GM23338 (cell line): Measurements from ENCODE around the gene TTLL3. TPM values are rescaled to one million over a fixed set of nuclear protein-coding genes. Genes with fewer than 3 reads are reported as not detected.

ENCODE experiments used
- ATAC-seq: fragments of 200-7000 bp; cut with Tn5 transposase; 3 replicates; pipeline ENCODE4 v1.9.1; 2020
- DNase-seq: peaks from one replicate; pipeline ENCODE4 v3.0.0-alpha.2; 2015; ENCODE audit warnings: low spot score
- H2AFZ ChIP-seq: fragments of 200-600 bp; sonication (generic); 2 replicates; pipeline ENCODE4 v1.8.0; 2016; ENCODE audit warnings: antibody characterized with exemption, mild to moderate bottlenecking, moderate library complexity
- H3F3A ChIP-seq: fragments of 200-600 bp; sonication (generic); replicated peaks from 2 replicates; pipeline ENCODE4 v1.8.0; 2017; ENCODE audit warnings: antibody characterized with exemption, mixed run types, low read depth
- H3K27ac ChIP-seq: fragments of 200-600 bp; sonication (generic); 2 replicates; pipeline ENCODE4 v1.6.1; 2016; ENCODE audit warnings: low read depth
- H3K27me3 ChIP-seq: fragments of 200-600 bp; sonication (generic); 2 replicates; pipeline ENCODE4 v1.8.0; 2016; ENCODE audit warnings: mild to moderate bottlenecking, mixed run types, moderate library complexity; ENCODE audit not compliant: insufficient read depth
- H3K36me3 ChIP-seq: fragments of 200-600 bp; sonication (generic); 2 replicates; pipeline ENCODE4 v1.8.0; 2016; ENCODE audit warnings: mild to moderate bottlenecking; ENCODE audit not compliant: insufficient read depth
- H3K4me1 ChIP-seq: fragments of 200-600 bp; sonication (generic); 2 replicates; pipeline ENCODE4 v1.8.0; 2016; ENCODE audit warnings: mild to moderate bottlenecking, moderate library complexity; ENCODE audit not compliant: insufficient read depth
- H3K4me2 ChIP-seq: fragments of 200-600 bp; sonication (generic); 2 replicates; pipeline ENCODE4 v1.7.1; 2017; ENCODE audit warnings: mixed run types
- H3K4me3 ChIP-seq: fragments of 200-600 bp; sonication (generic); 2 replicates; pipeline ENCODE4 v1.6.1; 2016; ENCODE audit warnings: mixed run types
- H3K79me2 ChIP-seq: fragments of 200-600 bp; sonication (generic); replicated peaks from 2 replicates; pipeline ENCODE4 v1.8.0; 2017; ENCODE audit warnings: mild to moderate bottlenecking; ENCODE audit not compliant: insufficient read depth
- H3K9me2 ChIP-seq: fragments of 200-600 bp; sonication (generic); 2 replicates; pipeline ENCODE4 v1.8.0; 2017; ENCODE audit not compliant: insufficient read depth
- H4K20me1 ChIP-seq: fragments of 200-600 bp; sonication (generic); replicated peaks from 2 replicates; pipeline ENCODE4 v1.8.0; 2017; ENCODE audit warnings: mild to moderate bottlenecking; ENCODE audit not compliant: insufficient read depth
- H3K27ac Mint-ChIP-seq: 2 replicates; pipeline ENCODE4 v1.8.0; 2020; ENCODE audit warnings: inconsistent platforms, mild to moderate bottlenecking, moderate library complexity, mixed read lengths
- H3K27me3 Mint-ChIP-seq: 3 replicates; pipeline ENCODE4 v1.8.0; 2022; ENCODE audit warnings: low read depth, mild to moderate bottlenecking, moderate library complexity, mixed read lengths, inconsistent platforms; ENCODE audit not compliant: insufficient read depth, poor library complexity
- H3K36me3 Mint-ChIP-seq: 3 replicates; pipeline ENCODE4 v1.8.0; 2021; ENCODE audit warnings: low read depth, mild to moderate bottlenecking, inconsistent platforms, moderate library complexity, mixed read lengths
- H3K4me1 Mint-ChIP-seq: 3 replicates; pipeline ENCODE4 v1.8.0; 2020; ENCODE audit warnings: mild to moderate bottlenecking, inconsistent platforms, mixed read lengths
- H3K4me3 Mint-ChIP-seq: 3 replicates; pipeline ENCODE4 v1.8.0; 2021; ENCODE audit warnings: moderate library complexity, mild to moderate bottlenecking, inconsistent platforms, mixed read lengths
- H3K9me3 Mint-ChIP-seq: 3 replicates; pipeline ENCODE4 v1.8.0; 2020; ENCODE audit warnings: moderate library complexity, mild to moderate bottlenecking, inconsistent platforms, mixed read lengths
- CTCF ChIP-seq, 2 experiments: fragments of 200-600 bp in 1 of 2; sonication (generic) in 1 of 2; conservative IDR thresholded peaks; 2 replicates each; pipeline versions ENCODE4 v1.5.1 to v1.6.1; 2016 to 2017; ENCODE audit warnings: antibody characterized with exemption in 2 of 2, low read depth in 2 of 2, mild to moderate bottlenecking in 2 of 2, moderate library complexity in 1 of 2
- ETS1 ChIP-seq: IDR thresholded peaks from 2 replicates; pipeline ENCODE4 v1.6.1; 2016; ENCODE audit warnings: antibody characterized with exemption
- EZH2 ChIP-seq: fragments of 200-600 bp; sonication (generic); IDR thresholded peaks from one replicate; pipeline ENCODE4 v1.8.0; 2017; ENCODE audit warnings: antibody characterized with exemption, mild to moderate bottlenecking, low read depth; ENCODE audit not compliant: unreplicated experiment
- EZH2phosphoT487 ChIP-seq: fragments of 200-600 bp; sonication (generic); IDR thresholded peaks from one replicate; pipeline ENCODE4 v1.8.1; 2018; ENCODE audit warnings: antibody characterized with exemption; ENCODE audit not compliant: unreplicated experiment
- JUNB ChIP-seq: IDR thresholded peaks from one replicate; pipeline ENCODE4 v1.6.1; 2016; ENCODE audit warnings: antibody characterized with exemption; ENCODE audit not compliant: unreplicated experiment
- POLR2AphosphoS5 ChIP-seq: IDR thresholded peaks from 2 replicates; pipeline ENCODE4 v1.6.1; 2016; ENCODE audit warnings: antibody characterized with exemption, low read depth
- REST ChIP-seq: IDR thresholded peaks from one replicate; pipeline ENCODE4 v1.6.1; 2018; ENCODE audit warnings: antibody characterized with exemption; ENCODE audit not compliant: unreplicated experiment
- polyA plus RNA-seq: library from polyadenylated mRNA; unstranded; fragments of >200 nt; fragmentation: Nextera tagmentation; extraction: Ambion mirVana; gene quantifications from 2 replicates; pipeline ENCODE4 v1.2.1, GENCODE V29; 2016
- total RNA-seq: library from RNA; depleted of rRNA; stranded (reverse); fragments of >200 nt; shearing (Covaris generic); gene quantifications from 2 replicates; pipeline ENCODE4 v1.2.3, GENCODE V29; 2014

The TTLL3 gene
- total and polyA plus RNA-seq, 2 experiments from 2014 or later, result 3.7 to 5.3 TPM

- TF ChIP-seq CTCF (conservative IDR thresholded peaks at IDR 0.05; ENCODE audit: low read depth in 2 of 2) (no peak), POLR2AphosphoS5 (no peak), EZH2phosphoT487 (no peak)
These were observed 3.9 kb upstream of the TTLL3 start (continued) for GRCh38 chr3:9806137-9806536.

GRCh38 chr3:9806688-9807589, 3.1 kb upstream of the TTLL3 start:
- Histone ChIP-seq H3K79me2 (no peaks in the 10 kb centered on the region), H3F3A (peaks cover 26% of the 10 kb centered on the region), H3K4me3 (no peak overlapping the region), H3K27me3 (peaks cover 15% of the 10 kb centered on the region), H3K36me3 (peaks cover 29% of the 10 kb centered on the region), H4K20me1 (peaks cover 23% of the 10 kb centered on the region), H2AFZ (no peak overlapping the region), H3K9me2 (no peaks in the 10 kb centered on the region), H3K4me2 (no peak overlapping the region), H3K27ac (no peak overlapping the region), H3K4me1 (peaks cover 7% of the 10 kb centered on the region; the same call in 1 of the 2 replicates)
- no peak overlapping the region for H3K4me3 Mint-ChIP-seq
- ATAC-seq, result no peak
- 0 out of 2 replicates have a peak overlapping the region, but pooled peaks have one; percentile 43 for H3K27ac Mint-ChIP-seq
- DNase-seq, result no peak
- peaks cover 51% of the 10 kb centered on the region for H3K36me3 Mint-ChIP-seq
- peaks cover 22% of the 10 kb centered on the region for H3K4me1 Mint-ChIP-seq
- peaks cover 16% of the 10 kb centered on the region for H3K27me3 Mint-ChIP-seq
- H3K9me3 Mint-ChIP-seq, result no peaks in the 10 kb centered on the region; the same call in 2 of the 3 replicates
- no peak for TF ChIP-seq POLR2AphosphoS5
- TF ChIP-seq EZH2, result no peak
- no peak for TF ChIP-seq JUNB
- TF ChIP-seq ETS1, result no peak
- no peak for TF ChIP-seq REST
- TF ChIP-seq CTCF (conservative IDR thresholded peaks at IDR 0.05; ENCODE audit: low read depth in 2 of 2), result no peak
